ENCODE results near the gene CCDC50.

DNA sequence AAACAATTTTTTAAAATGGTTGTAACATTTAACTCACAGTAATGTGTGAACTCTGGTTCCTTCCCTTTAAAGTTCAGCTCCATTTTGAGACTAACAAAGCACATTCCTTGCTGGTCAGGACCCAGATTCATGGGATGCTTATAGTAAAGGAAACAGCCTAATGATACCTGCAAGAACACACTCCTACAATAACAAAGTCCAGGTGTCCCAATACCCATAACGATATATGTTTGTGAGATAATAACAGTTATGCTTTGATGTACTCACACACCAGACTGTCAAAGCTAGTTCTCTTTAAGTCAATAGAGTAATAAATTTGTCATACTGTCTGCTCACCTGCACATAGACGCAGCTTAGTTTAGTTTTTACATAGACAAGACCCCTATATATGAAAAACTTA is 15.9 kb upstream of the CCDC50 start:
- TF ChIP-seq, protein P1, sequence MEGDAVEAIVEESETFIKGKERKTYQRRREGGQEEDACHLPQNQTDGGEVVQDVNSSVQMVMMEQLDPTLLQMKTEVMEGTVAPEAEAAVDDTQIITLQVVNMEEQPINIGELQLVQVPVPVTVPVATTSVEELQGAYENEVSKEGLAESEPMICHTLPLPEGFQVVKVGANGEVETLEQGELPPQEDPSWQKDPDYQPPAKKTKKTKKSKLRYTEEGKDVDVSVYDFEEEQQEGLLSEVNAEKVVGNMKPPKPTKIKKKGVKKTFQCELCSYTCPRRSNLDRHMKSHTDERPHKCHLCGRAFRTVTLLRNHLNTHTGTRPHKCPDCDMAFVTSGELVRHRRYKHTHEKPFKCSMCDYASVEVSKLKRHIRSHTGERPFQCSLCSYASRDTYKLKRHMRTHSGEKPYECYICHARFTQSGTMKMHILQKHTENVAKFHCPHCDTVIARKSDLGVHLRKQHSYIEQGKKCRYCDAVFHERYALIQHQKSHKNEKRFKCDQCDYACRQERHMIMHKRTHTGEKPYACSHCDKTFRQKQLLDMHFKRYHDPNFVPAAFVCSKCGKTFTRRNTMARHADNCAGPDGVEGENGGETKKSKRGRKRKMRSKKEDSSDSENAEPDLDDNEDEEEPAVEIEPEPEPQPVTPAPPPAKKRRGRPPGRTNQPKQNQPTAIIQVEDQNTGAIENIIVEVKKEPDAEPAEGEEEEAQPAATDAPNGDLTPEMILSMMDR (IDR thresholded peaks at IDR 0.05) = no peak
- no peak for TF ChIP-seq POLR2A (IDR thresholded peaks at IDR 0.05)

All from lower leg skin (tissue), 3 donors.